ENCODE results near the gene VHLL.

Gene VHLL

DNA sequence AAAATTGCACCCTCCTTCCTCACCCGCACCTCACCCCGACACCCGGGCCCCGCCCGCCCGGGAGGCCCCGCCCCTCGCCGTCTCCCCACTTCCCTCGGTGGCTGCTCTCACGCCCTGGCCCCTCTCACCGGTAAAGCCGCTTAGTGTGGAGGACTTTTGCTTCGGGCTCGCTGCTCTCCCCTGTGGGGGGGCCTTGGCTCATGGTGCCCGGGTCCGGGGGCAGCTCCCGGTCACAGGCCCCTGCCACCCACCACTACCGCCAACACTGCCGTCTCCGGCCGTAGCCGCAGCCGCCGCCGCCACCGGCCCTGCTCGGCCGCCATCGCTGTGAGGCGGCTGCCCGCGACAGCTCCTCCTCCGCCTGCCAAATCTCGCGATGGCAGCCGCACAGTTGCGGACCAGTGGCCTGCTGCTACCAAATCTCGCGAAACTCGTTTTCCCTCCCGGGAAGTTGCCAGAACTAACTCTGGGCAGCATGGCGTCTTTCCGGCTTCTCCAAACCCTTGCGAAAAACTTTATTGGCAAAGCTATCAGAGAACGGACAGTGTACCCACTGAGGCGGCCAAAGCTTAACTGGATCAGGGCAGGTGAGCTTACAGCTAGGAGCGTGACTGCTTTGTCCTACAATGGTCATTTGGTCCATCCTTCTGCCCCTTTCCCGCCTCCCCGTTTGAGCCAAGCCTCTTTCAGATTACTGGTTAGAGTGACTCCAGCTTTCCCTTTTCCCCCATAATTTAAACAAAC lies 16.5 kb downstream of the VHLL start, which contains the start of gene SMG5:
Gene SMG5 (minus strand): TSS at position 347 of the 744 bp plus-strand sequence. CDS start 145 bp downstream, at position 202.
- H3K9me3 Mint-ChIP-seq: no peaks in the 10 kb centered on the region
- DNase-seq: peak; percentile 93
- TF ChIP-seq, protein P1, sequence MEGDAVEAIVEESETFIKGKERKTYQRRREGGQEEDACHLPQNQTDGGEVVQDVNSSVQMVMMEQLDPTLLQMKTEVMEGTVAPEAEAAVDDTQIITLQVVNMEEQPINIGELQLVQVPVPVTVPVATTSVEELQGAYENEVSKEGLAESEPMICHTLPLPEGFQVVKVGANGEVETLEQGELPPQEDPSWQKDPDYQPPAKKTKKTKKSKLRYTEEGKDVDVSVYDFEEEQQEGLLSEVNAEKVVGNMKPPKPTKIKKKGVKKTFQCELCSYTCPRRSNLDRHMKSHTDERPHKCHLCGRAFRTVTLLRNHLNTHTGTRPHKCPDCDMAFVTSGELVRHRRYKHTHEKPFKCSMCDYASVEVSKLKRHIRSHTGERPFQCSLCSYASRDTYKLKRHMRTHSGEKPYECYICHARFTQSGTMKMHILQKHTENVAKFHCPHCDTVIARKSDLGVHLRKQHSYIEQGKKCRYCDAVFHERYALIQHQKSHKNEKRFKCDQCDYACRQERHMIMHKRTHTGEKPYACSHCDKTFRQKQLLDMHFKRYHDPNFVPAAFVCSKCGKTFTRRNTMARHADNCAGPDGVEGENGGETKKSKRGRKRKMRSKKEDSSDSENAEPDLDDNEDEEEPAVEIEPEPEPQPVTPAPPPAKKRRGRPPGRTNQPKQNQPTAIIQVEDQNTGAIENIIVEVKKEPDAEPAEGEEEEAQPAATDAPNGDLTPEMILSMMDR (IDR thresholded peaks at IDR 0.05): no peak
- peaks cover 12% of the 10 kb centered on the region for H3K36me3 Mint-ChIP-seq (ENCODE audit: low read depth)
- H3K4me3 Mint-ChIP-seq: peak within 1 kb of the TSS; percentile 95
- H3K4me1 Mint-ChIP-seq: peaks cover 39% of the 10 kb centered on the region
- no peaks in the 10 kb centered on the region for H3K27me3 Mint-ChIP-seq (ENCODE audit: low read depth, poor library complexity)
- H3K27ac Mint-ChIP-seq: peak within 1 kb of the TSS; percentile 46

DNA sequence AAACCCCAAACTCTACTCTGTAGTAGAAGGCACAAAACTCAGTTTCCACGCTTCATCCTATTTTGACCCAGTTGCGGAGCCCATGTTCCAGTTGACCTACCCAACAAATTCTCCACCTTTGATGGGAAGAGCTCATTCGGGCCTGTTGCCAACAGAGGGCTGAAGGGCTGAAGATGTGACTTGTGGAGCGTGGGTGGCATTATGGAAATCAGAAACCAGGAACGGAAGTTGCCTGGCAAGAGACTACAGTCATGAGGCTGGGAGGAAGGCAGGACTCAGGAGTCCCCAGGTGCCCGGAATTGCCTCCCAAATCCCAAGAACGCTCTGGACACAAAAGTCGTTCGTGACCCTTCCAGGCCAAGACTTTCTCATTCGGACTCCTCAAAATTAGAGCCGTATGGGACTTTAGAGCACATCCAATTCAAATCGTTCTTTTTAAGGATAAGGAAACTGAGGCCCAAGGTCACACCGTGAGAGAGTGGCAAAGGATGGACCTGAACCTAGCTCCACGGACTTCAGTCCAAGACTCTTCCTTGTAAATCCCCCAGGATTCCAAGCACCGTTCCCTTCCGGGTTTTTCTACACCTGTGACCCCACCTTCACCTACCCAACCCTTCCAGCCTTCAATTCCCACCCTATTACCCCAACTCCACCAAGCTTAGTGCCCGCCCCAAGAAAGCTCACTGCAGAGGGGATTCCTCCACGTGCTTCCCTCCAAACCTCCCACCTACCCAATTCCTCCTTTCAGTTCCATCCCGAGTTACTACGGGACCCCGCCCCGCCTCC lies 17.2 kb downstream of the VHLL start:
- Mint-ChIP-seq H3K4me3 (peak overlapping the region; percentile 95), H3K36me3 (ENCODE audit: low read depth) (peaks cover 20% of the 10 kb centered on the region), H3K9me3 (no peaks in the 10 kb centered on the region), H3K4me1 (peaks cover 39% of the 10 kb centered on the region), H3K27ac (peak overlapping the region; percentile 31), H3K27me3 (ENCODE audit: low read depth, poor library complexity) (no peaks in the 10 kb centered on the region)
- TF ChIP-seq, protein P1 (IDR thresholded peaks at IDR 0.05): no peak
- DNase-seq: no peak

DNA sequence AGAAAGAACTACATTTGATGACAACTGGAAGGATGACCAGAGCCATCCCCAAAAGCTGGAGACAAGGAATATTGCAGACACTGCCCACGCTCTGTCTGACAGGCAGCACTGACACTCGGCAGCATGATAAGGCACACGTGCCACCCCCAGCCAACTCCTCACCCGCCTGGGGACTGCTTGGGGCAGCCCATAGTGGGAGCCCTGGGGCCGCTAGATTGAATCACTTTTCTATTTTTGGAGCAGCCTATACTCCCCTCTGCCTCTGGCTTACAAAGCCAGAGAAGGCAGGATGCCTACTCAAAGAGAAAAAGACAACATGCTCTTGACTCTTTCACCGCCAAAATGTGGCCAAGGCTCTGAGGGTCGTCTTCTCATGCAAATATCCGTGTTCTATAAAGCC lies 17.8 kb downstream of the VHLL start:
- peaks cover 39% of the 10 kb centered on the region for H3K4me1 Mint-ChIP-seq
- H3K27ac Mint-ChIP-seq: peak overlapping the region; percentile 19
- H3K9me3 Mint-ChIP-seq: no peaks in the 10 kb centered on the region
- peaks cover 26% of the 10 kb centered on the region for H3K36me3 Mint-ChIP-seq (ENCODE audit: low read depth)
- peak overlapping the region; percentile 95 for H3K4me3 Mint-ChIP-seq
- TF ChIP-seq, protein P1 (IDR thresholded peaks at IDR 0.05): no peak
- no peaks in the 10 kb centered on the region for H3K27me3 Mint-ChIP-seq (ENCODE audit: low read depth, poor library complexity)
- no peak for DNase-seq

DNA sequence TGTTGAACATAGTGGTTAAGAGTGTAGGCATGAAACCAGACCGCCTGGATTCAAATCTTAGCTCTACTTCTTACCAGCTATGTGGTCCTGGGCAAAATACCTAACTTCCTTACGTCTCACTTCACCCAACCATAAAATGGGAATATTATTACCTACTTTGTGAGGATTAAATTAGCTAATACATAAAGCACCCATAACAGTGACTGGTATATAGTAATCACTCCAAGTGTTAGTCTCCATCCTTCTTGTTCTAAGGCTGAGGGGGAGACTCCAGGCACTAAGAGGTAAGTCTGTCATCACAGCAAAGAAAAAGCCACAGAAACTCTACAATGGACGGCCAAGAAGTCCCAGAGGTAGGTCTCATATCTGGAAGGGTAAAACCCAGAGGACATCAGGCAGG lies 19.3 kb downstream of the VHLL start:
- peak overlapping the region; percentile 35 for H3K4me3 Mint-ChIP-seq
- H3K27me3 Mint-ChIP-seq (ENCODE audit: low read depth, poor library complexity): no peaks in the 10 kb centered on the region
- no peaks in the 10 kb centered on the region for H3K9me3 Mint-ChIP-seq
- peaks cover 37% of the 10 kb centered on the region for H3K36me3 Mint-ChIP-seq (ENCODE audit: low read depth)
- no peak overlapping the region for H3K27ac Mint-ChIP-seq
- TF ChIP-seq, protein P1 (IDR thresholded peaks at IDR 0.05): no peak
- DNase-seq: no peak
- H3K4me1 Mint-ChIP-seq: peaks cover 39% of the 10 kb centered on the region

DNA sequence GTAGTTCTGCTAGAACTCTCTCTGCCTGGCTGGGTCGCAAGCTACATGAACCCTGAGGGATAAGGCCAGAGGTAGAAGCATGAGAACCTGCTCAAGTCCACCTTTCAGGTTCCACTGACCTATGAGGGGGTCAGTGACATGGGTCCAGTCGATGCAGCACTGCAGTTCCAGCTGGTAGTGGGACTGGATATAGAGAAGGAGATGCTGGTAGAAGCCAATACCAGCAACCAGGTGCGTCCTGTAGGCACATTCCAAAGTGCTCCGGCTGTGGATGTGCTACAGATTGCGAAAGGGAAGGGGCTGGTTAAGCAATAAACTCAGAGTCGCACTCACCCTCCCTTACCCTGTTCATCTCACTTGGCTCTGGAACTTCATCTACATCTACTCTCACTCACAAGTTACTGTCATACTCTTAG lies 22.1 kb downstream of the VHLL start:
- Mint-ChIP-seq H3K27me3 (ENCODE audit: low read depth, poor library complexity) (no peaks in the 10 kb centered on the region), H3K27ac (no peak overlapping the region), H3K4me3 (no peak overlapping the region), H3K36me3 (ENCODE audit: low read depth) (peaks cover 65% of the 10 kb centered on the region), H3K9me3 (no peaks in the 10 kb centered on the region), H3K4me1 (peaks cover 22% of the 10 kb centered on the region)
- TF ChIP-seq, protein P1 (IDR thresholded peaks at IDR 0.05): no peak
- DNase-seq: no peak

All from nephron progenitor cell (in vitro differentiated cells).